H1 (cell line): ENCODE measurements around the gene PIK3R5. TPM values are rescaled to one million over a fixed set of nuclear protein-coding genes. Genes with fewer than 3 reads are reported as not detected.

ENCODE experiments used
- ATF2 ChIP-seq: IDR thresholded peaks from 2 replicates; pipeline ENCODE4 v1.6.1; 2012; ENCODE audit warnings: low read length, inconsistent platforms
- CHD7 ChIP-seq: fragments of 300-600 bp; sonication (generic); IDR thresholded peaks from 2 replicates; pipeline ENCODE4 v1.7.1; 2012; ENCODE audit warnings: low read length, moderate library complexity, mild to moderate bottlenecking, inconsistent platforms; ENCODE audit not compliant: insufficient replicate concordance
- KDM1A ChIP-seq: fragments of 200-600, 300-600 bp; sonication (generic); IDR thresholded peaks from 2 replicates; pipeline ENCODE4 v1.7.1; 2016; ENCODE audit warnings: mild to moderate bottlenecking, low read length, borderline replicate concordance
- KDM5A ChIP-seq: fragments of 200-600 bp; IDR thresholded peaks from 2 replicates; pipeline ENCODE4 v1.7.1; 2012; ENCODE audit warnings: mild to moderate bottlenecking, low read length, inconsistent platforms, mixed read lengths
- PHF8 ChIP-seq: fragments of 200-600 bp; sonication (generic); conservative IDR thresholded peaks from 2 replicates; pipeline ENCODE4 v1.7.1; 2012; ENCODE audit warnings: low read depth, mild to moderate bottlenecking, inconsistent platforms, low read length, moderate library complexity
- polyA plus RNA-seq, 7 experiments: library from polyadenylated mRNA; depleted of rRNA in 3 of 7; stranded (reverse) in 5 of 7; unstranded in 2 of 7; fragments of >200 nt in 5 of 7; fragments of 200-250 nt in 2 of 7; gene quantifications; 1 replicate in 5 of 7; 2 replicates in 1 of 7; 4 replicates in 1 of 7; pipeline versions ENCODE4 v1.2.1 to v1.2.3, GENCODE V29; 2011 to 2013; ENCODE audit warnings: missing spikeins in 2 of 7, mixed read lengths in 2 of 7
- total RNA-seq: library from RNA; stranded (reverse); fragmentation: NEBNext Ultra II Directional; extraction: Animal tissue kit (Norgen Biotek cat#: 25700); gene quantifications from 2 replicates; pipeline ENCODE4 v1.2.1, GENCODE V29; 2021

Gene PIK3R5
- total and polyA plus RNA-seq, 2 of the 8 experiments (the other 6 are each of a cell fraction or from before 2014, with no cell fraction given): 2.7 to 4.3 TPM

GRCh38 chr17:8887301-8887700 is 78.2 kb downstream of the PIK3R5 start (continued):
- no peak for TF ChIP-seq ATF2
- TF ChIP-seq PHF8: no peak
- no peak for TF ChIP-seq KDM5A
- no peak for TF ChIP-seq KDM1A
- TF ChIP-seq CHD7: no peak
